Parathyroid adenoma (tissue), 2 donors: ENCODE results near the gene TMEM186.

ENCODE experiments used
- H2AFZ ChIP-seq: fragments of 300-600 bp; sonication (generic); one replicate; pipeline ENCODE4 v1.7.0; 2017; ENCODE audit warnings: antibody characterized with exemption, mild to moderate bottlenecking
- H3K27ac ChIP-seq: fragments of 300-600 bp; sonication (generic); one replicate; pipeline ENCODE4 v1.7.0; 2017
- H3K27me3 ChIP-seq: fragments of 300-600 bp; sonication (generic); one replicate; pipeline ENCODE4 v1.7.0; 2017; ENCODE audit warnings: low read length; ENCODE audit not compliant: control insufficient read depth, insufficient read depth
- H3K36me3 ChIP-seq: fragments of 300-600 bp; sonication (generic); one replicate; pipeline ENCODE4 v1.7.0; 2017; ENCODE audit warnings: low read length; ENCODE audit not compliant: control insufficient read depth, insufficient read depth
- H3K4me1 ChIP-seq: fragments of 300-600 bp; sonication (generic); one replicate; pipeline ENCODE4 v1.7.0; 2017; ENCODE audit warnings: control low read depth
- H3K4me2 ChIP-seq: fragments of 300-600 bp; sonication (generic); one replicate; pipeline ENCODE4 v1.7.0; 2017; ENCODE audit warnings: low read length
- H3K4me3 ChIP-seq: fragments of 300-600 bp; sonication (generic); one replicate; pipeline ENCODE4 v1.7.0; 2017; ENCODE audit warnings: low read depth, low read length
- H3K79me2 ChIP-seq: fragments of 300-600 bp; sonication (generic); one replicate; pipeline ENCODE4 v1.7.0; 2017; ENCODE audit warnings: control low read depth
- H3K9ac ChIP-seq: fragments of 300-600 bp; sonication (generic); one replicate; pipeline ENCODE4 v1.7.0; 2017; ENCODE audit warnings: mild to moderate bottlenecking
- H3K9me3 ChIP-seq: fragments of 300-600 bp; sonication (generic); one replicate; pipeline ENCODE4 v1.7.0; 2017; ENCODE audit warnings: low read length; ENCODE audit not compliant: control insufficient read depth
- TF ChIP-seq, protein P1 (sequence below): fragments of 300-600 bp; sonication (generic); IDR thresholded peaks from one replicate; pipeline ENCODE4 v1.7.0; 2017; ENCODE audit warnings: antibody characterized with exemption, mild to moderate bottlenecking
- donor health status: primary hyperparathyroidism.

The TMEM186 gene

DNA sequence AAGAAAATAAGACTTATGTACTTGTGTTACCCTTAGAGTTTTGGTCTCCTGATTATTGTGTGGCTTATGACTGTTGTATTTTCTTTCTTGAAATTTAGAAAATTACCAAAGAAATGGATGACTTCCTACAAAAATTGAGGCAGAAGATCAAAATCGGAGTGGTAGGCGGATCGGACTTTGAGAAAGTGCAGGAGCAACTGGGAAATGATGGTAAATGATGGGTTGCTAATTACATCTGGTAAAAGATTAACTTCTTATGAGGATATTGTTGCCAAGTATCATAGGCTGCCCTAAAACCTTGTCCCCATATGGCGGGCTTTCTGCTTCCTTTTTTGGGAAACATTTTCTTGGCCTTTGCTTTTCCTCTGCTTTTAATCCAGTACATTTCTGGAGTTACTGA is 4.3 kb upstream of the TMEM186 start:
- no peak overlapping the region for H2AFZ ChIP-seq
- TF ChIP-seq, protein P1, sequence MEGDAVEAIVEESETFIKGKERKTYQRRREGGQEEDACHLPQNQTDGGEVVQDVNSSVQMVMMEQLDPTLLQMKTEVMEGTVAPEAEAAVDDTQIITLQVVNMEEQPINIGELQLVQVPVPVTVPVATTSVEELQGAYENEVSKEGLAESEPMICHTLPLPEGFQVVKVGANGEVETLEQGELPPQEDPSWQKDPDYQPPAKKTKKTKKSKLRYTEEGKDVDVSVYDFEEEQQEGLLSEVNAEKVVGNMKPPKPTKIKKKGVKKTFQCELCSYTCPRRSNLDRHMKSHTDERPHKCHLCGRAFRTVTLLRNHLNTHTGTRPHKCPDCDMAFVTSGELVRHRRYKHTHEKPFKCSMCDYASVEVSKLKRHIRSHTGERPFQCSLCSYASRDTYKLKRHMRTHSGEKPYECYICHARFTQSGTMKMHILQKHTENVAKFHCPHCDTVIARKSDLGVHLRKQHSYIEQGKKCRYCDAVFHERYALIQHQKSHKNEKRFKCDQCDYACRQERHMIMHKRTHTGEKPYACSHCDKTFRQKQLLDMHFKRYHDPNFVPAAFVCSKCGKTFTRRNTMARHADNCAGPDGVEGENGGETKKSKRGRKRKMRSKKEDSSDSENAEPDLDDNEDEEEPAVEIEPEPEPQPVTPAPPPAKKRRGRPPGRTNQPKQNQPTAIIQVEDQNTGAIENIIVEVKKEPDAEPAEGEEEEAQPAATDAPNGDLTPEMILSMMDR, result no peak
- H3K79me2 ChIP-seq, result peaks cover 19% of the 10 kb centered on the region
- no peak overlapping the region for H3K27ac ChIP-seq
- no peak overlapping the region for H3K4me3 ChIP-seq
- H3K27me3 ChIP-seq, result no peaks in the 10 kb centered on the region
- H3K9me3 ChIP-seq, result no peaks in the 10 kb centered on the region
- peaks cover 6% of the 10 kb centered on the region for H3K4me1 ChIP-seq
- H3K9ac ChIP-seq, result no peak overlapping the region
- H3K4me2 ChIP-seq, result no peak overlapping the region
- H3K36me3 ChIP-seq, result no peaks in the 10 kb centered on the region

DNA sequence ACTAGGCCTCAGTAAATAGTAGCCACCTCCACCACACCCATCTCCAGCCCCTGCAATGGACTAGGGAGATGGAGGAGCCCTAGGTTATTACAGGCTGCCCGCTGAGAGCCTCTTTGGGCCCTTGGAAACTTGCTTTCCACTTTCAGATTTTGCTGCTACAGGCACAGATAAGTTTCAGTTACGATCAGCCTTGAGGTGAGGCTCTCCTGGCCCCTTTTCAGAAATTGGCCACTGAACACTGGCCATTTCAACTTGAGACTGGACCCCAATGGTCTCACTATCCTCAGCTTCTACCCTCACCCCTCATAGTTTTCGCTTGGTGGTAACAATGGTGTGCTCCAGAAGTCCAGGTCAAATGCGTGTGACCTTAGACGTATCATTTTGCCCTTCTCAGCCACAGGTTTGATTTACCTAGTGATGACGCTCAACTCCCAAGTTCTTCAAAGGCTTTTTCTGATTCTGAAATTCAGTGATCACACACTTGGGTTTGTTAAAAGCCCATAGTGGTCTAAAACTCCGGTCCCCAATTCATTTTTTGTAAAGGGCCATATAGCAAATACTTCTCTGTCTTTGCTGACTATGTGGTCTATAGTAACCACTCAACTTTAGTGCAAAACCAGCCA is 1.2 kb upstream of the TMEM186 start:
- no peak overlapping the region for H3K9ac ChIP-seq
- peak overlapping the region; percentile 92 for H3K4me3 ChIP-seq
- H3K9me3 ChIP-seq, result no peaks in the 10 kb centered on the region
- H3K27ac ChIP-seq, result peak overlapping the region; percentile 67
- H2AFZ ChIP-seq, result peak overlapping the region; percentile 98
- no peaks in the 10 kb centered on the region for H3K27me3 ChIP-seq
- H3K79me2 ChIP-seq, result peaks cover 19% of the 10 kb centered on the region
- TF ChIP-seq, protein P1, result no peak
- H3K4me2 ChIP-seq, result peak overlapping the region; percentile 91
- H3K36me3 ChIP-seq, result no peaks in the 10 kb centered on the region
- peaks cover 6% of the 10 kb centered on the region for H3K4me1 ChIP-seq

DNA sequence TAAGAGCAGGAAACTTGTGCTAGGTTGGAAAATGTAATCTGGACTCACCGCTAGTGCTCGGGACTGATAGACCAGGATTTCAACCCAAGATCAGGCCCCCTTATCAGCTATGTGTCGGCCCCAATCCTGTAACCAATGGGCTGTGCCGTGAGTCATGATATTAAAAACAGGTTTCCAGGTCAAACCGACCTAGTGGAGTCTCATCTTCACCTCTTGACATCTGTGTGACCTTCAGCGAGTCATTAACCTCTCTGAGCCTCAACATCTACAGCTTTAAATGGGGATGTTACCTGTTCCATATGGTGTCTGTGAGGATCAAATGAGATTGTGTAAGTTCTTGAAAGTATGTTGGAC is 712 bp upstream of the TMEM186 start:
- no peaks in the 10 kb centered on the region for H3K27me3 ChIP-seq
- peak overlapping the region; percentile 91 for H3K4me2 ChIP-seq
- H3K4me3 ChIP-seq, result peak overlapping the region; percentile 92
- TF ChIP-seq, protein P1, result no peak
- H3K9ac ChIP-seq, result peak overlapping the region; percentile 77
- peaks cover 6% of the 10 kb centered on the region for H3K4me1 ChIP-seq
- H3K27ac ChIP-seq, result peak overlapping the region; percentile 67
- no peaks in the 10 kb centered on the region for H3K36me3 ChIP-seq
- H3K9me3 ChIP-seq, result no peaks in the 10 kb centered on the region
- peaks cover 19% of the 10 kb centered on the region for H3K79me2 ChIP-seq
- H2AFZ ChIP-seq, result peak overlapping the region; percentile 98

DNA sequence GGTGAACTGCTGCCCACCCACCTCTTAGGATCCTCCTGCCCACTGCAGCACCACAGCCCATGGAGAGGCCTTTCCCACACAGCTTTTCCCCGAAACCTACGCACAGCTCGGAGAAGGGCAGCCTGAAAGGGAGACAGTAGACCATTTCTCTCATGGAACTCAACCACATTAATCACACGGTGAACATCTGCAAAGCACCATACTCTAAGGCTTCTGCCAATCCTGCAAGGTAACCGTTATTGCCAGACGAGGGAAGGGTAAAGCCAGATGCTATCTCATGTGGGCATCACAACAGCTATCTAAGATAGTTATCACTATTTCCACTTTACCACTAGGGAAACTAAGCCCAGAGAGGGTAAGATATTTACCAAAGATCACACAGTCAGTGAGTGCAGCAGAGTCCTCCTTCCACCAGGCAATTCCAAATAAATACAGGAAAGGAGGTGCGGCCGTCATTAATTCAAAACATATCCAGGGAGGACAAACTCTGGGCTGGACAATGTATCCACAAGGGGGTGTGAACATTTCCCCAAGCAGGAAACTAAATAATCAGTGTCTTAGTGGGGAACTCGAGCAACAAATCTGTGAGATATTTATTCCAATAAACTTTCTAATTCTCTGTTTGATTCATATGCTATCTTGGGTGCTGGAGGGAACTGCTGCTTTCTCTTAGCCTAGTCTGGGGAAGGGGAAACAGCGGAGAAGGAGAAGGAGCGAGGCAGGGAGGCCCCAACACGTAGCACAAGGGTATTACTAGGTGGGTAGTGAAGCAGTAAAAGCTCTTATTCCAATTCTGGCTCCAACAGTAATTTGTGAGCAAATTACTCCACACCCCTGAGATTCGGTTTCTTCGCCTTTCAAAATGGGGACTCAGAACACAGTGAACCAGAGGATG is 723 bp downstream of the TMEM186 start:
- TF ChIP-seq, protein P1, result no peak
- Histone ChIP-seq H3K36me3 (no peaks in the 10 kb centered on the region), H3K27me3 (no peaks in the 10 kb centered on the region), H3K4me1 (peaks cover 6% of the 10 kb centered on the region), H3K9ac (no peak overlapping the region), H3K9me3 (no peaks in the 10 kb centered on the region), H3K4me3 (peak overlapping the region; percentile 92), H2AFZ (peak overlapping the region; percentile 98), H3K27ac (peak overlapping the region; percentile 67), H3K79me2 (peaks cover 19% of the 10 kb centered on the region), H3K4me2 (peak overlapping the region; percentile 91)
